GM20000 (cell line): ENCODE measurements around the gene GNAL.

ENCODE experiments used
- DNase-seq: peaks from one replicate; pipeline ENCODE4 v3.0.0; 2012; ENCODE audit warnings: low spot score
- CTCF ChIP-seq: IDR thresholded peaks from 2 replicates; pipeline ENCODE4 v1.5.1; 2012; ENCODE audit warnings: mild to moderate bottlenecking, control low read depth; ENCODE audit errors: extremely low read depth, missing control alignments

Gene GNAL

GRCh38 chr18:11669271-11669947 lies 19.7 kb upstream of the GNAL start:
- DNase-seq, result no peak
- no peak for TF ChIP-seq CTCF

GRCh38 chr18:11669948-11670275 lies 19.2 kb upstream of the GNAL start:
- TF ChIP-seq CTCF, result no peak
- no peak for DNase-seq

- no peak for TF ChIP-seq CTCF
- no peak for DNase-seq
Observed at GRCh38 chr18:11671156-11671555, 17.9 kb upstream of the GNAL start.

GRCh38 chr18:11672198-11672597 lies 16.9 kb upstream of the GNAL start:
- no peak for DNase-seq
- TF ChIP-seq CTCF, result no peak

- no peak for DNase-seq
- no peak for TF ChIP-seq CTCF
Observed at GRCh38 chr18:11672846-11673454, 16.1 kb upstream of the GNAL start.

GRCh38 chr18:11673560-11673959 lies 15.5 kb upstream of the GNAL start:
- TF ChIP-seq CTCF, result no peak
- DNase-seq, result no peak

- no peak for TF ChIP-seq CTCF
- DNase-seq, result no peak
Observed at GRCh38 chr18:11674119-11674518, 14.9 kb upstream of the GNAL start.
